Stomach (tissue), 9 donors: ENCODE results near the gene TMED8. TPM values are rescaled to one million over a fixed set of nuclear protein-coding genes. Genes with fewer than 3 reads are reported as not detected.

ENCODE experiments used
- DNase-seq, 2 donors: peaks; one replicate each; pipeline versions ENCODE4 v3.0.0 to v3.0.0-alpha.2; 2013 to 2019
- H3K27ac ChIP-seq, 5 donors: fragments of 200-600 bp in 4 of 5; sonication (generic) in 4 of 5; one replicate each; pipeline ENCODE4 v1.5.1; 2013 to 2019; ENCODE audit warnings: mild to moderate bottlenecking in 1 of 5, moderate library complexity in 1 of 5
- H3K27me3 ChIP-seq, 3 donors: fragments of 200-600 bp; sonication (generic); one replicate each; pipeline ENCODE4 v1.5.1; 2017 to 2019; ENCODE audit warnings: mixed run types in 1 of 3
- H3K36me3 ChIP-seq, 4 donors: fragments of 200-600 bp; sonication (generic); 1 replicate in 3 of 4; 2 replicates in 1 of 4; pipeline ENCODE4 v1.5.1; 2016 to 2019
- H3K4me1 ChIP-seq, 4 donors: fragments of 200-600 bp; sonication (generic); one replicate each; pipeline ENCODE4 v1.5.1; 2016 to 2019
- H3K4me3 ChIP-seq, 4 donors: fragments of 200-600 bp; sonication (generic) in 3 of 4; one replicate each; pipeline ENCODE4 v1.5.1; 2016 to 2019; ENCODE audit warnings: mild to moderate bottlenecking in 1 of 4
- H3K9me3 ChIP-seq, 4 donors: fragments of 200-600 bp; sonication (generic); one replicate each; pipeline ENCODE4 v1.5.1; 2016 to 2019
- CTCF ChIP-seq, 7 experiments: fragments of 450-650 bp in 4 of 7; fragments of 200-600 bp in 3 of 7; sonication (generic) in 3 of 7; IDR thresholded peaks; one replicate each; pipeline ENCODE4 v1.5.1; 2016 to 2019; ENCODE audit warnings: antibody characterized with exemption in 7 of 7, control low read depth in 2 of 7, mild to moderate bottlenecking in 1 of 7
- EP300 ChIP-seq: sonication (generic); formaldehyde crosslinking; IDR thresholded peaks from one replicate; pipeline ENCODE4 v1.6.1; 2017; ENCODE audit warnings: antibody characterized with exemption
- POLR2A ChIP-seq, 4 donors: fragments of 450-650 bp; IDR thresholded peaks; one replicate each; pipeline ENCODE4 v1.6.1; 2016; ENCODE audit warnings: antibody characterized with exemption in 4 of 4, control low read depth in 2 of 4, mild to moderate bottlenecking in 1 of 4, moderate library complexity in 1 of 4
- POLR2AphosphoS5 ChIP-seq, 3 donors: sonication (generic); formaldehyde crosslinking; IDR thresholded peaks; one replicate each; pipeline ENCODE4 v1.6.1; 2016; ENCODE audit warnings: antibody characterized with exemption in 3 of 3
- WGBS, 5 donors: extraction: QIAGEN DNeasy Blood & Tissue Kit in 3 of 5; methylation state at CpG; one replicate each; pipeline versions ENCODE4 v1.1.5 to v1.1.7; 2013 to 2018; 5-methylcytosine and 5-hydroxymethylcytosine counted together
- intact Hi-C: fragments of 100-400 bp; cut with DNase I; formaldehyde crosslinking; loops from one replicate; pipeline ENCODE4 v1.15.1; 2023; ENCODE audit warnings: low total_unique reads
- polyA plus RNA-seq, 3 donors: library from polyadenylated mRNA; stranded (reverse); fragments of 200-250 nt; gene quantifications; one replicate each; pipeline ENCODE4 v1.2.3, GENCODE V29; 2013
- total RNA-seq, 5 donors: library from RNA; depleted of rRNA; stranded (reverse); fragments of >200 nt; gene quantifications; one replicate each; pipeline versions ENCODE4 v1.1.0 to v1.2.3, GENCODE V29; 2014 to 2016
- donor health status: healthy with polysubstance abuse.
- donor health status: Bipolar disorder and iron deficiency.
- donor health status: healthy.

TMED8 gene
- total and polyA plus RNA-seq, 8 donors: 1.7 to 15.8 (median 5.0) TPM

GRCh38 chr14:77299771-77300170 lies 77.1 kb downstream of the TMED8 start:
- DNase-seq: peak in 1 of 2 donors; percentile 38
- WGBS, 5 donors: 30 to 72% (median 55%) methylated on average over 4 of the region's 4 CpGs
- intact Hi-C loops: no loop called here
- Histone ChIP-seq H3K9me3 (no peaks in the 10 kb centered on the region), H3K4me3 (no peak overlapping the region), H3K4me1 (peaks cover 0 to 14% (median 12%) of the 10 kb centered on the region in 4 donors), H3K27me3 (no peaks in the 10 kb centered on the region), H3K27ac (no peak overlapping the region), H3K36me3 (peaks cover 8 to 64% (median 50%) of the 10 kb centered on the region in 4 donors)
- TF ChIP-seq POLR2AphosphoS5 (IDR thresholded peaks at IDR 0.05): peak in 1 of 3 donors; percentile 28
- TF ChIP-seq EP300: no peak

GRCh38 chr14:77296906-77297305 lies 80.0 kb downstream of the TMED8 start:
- 91 to 95% (median 93%) methylated on average over 8 of the region's 8 CpGs for WGBS, 5 donors

GRCh38 chr14:77296155-77296554 lies 80.7 kb downstream of the TMED8 start:
- WGBS, 5 donors: 81 to 90% (median 88%) methylated on average over 13 of the region's 13 CpGs
- TF ChIP-seq POLR2A (IDR thresholded peaks at IDR 0.05) (no peak), POLR2AphosphoS5 (IDR thresholded peaks at IDR 0.05) (no peak), CTCF (IDR thresholded peaks at IDR 0.05) (no peak), EP300 (no peak)
- Histone ChIP-seq H3K36me3 (peaks cover 8 to 89% (median 68%) of the 10 kb centered on the region in 4 donors), H3K27me3 (no peaks in the 10 kb centered on the region), H3K9me3 (no peaks in the 10 kb centered on the region), H3K27ac (no peak overlapping the region), H3K4me3 (no peak overlapping the region), H3K4me1 (peaks cover 0 to 7% (median 5%) of the 10 kb centered on the region in 4 donors)
- DNase-seq: no peak
- intact Hi-C loops: no loop called here

More at GRCh38 chr14:77296906-77297305, 80.0 kb downstream of the TMED8 start:
- peaks cover 8 to 81% (median 64%) of the 10 kb centered on the region in 4 donors for H3K36me3 ChIP-seq
- no peak overlapping the region for H3K4me3 ChIP-seq
- H3K4me1 ChIP-seq: peaks cover 0 to 11% (median 8%) of the 10 kb centered on the region in 4 donors
- intact Hi-C loops: no loop called here
- H3K27ac ChIP-seq: no peak overlapping the region
- DNase-seq: no peak
- TF ChIP-seq EP300 (no peak), POLR2AphosphoS5 (IDR thresholded peaks at IDR 0.05) (no peak), POLR2A (IDR thresholded peaks at IDR 0.05) (no peak), CTCF (IDR thresholded peaks at IDR 0.05) (no peak)
- no peaks in the 10 kb centered on the region for H3K9me3 ChIP-seq
- no peaks in the 10 kb centered on the region for H3K27me3 ChIP-seq

GRCh38 chr14:77290705-77291104 lies 86.2 kb downstream of the TMED8 start:
- no peak overlapping the region for H3K27ac ChIP-seq
- H3K27me3 ChIP-seq: no peaks in the 10 kb centered on the region
- H3K36me3 ChIP-seq: peaks cover 18 to 96% (median 83%) of the 10 kb centered on the region in 4 donors
- DNase-seq: no peak
- intact Hi-C loops: no loop called here
- WGBS, 5 donors: 81 to 94% (median 84%) methylated on average over 4 of the region's 4 CpGs
- no peak overlapping the region for H3K4me3 ChIP-seq
- no peaks in the 10 kb centered on the region for H3K9me3 ChIP-seq
- TF ChIP-seq POLR2A (IDR thresholded peaks at IDR 0.05) (no peak), EP300 (no peak), POLR2AphosphoS5 (IDR thresholded peaks at IDR 0.05) (no peak), CTCF (IDR thresholded peaks at IDR 0.05) (no peak)
- no peaks in the 10 kb centered on the region for H3K4me1 ChIP-seq

- H3K4me1 ChIP-seq: no peaks in the 10 kb centered on the region
- H3K36me3 ChIP-seq: peaks cover 44 to 99% (median 92%) of the 10 kb centered on the region in 4 donors
- H3K4me3 ChIP-seq: no peak overlapping the region
- TF ChIP-seq POLR2AphosphoS5 (IDR thresholded peaks at IDR 0.05) (no peak), EP300 (no peak), POLR2A (IDR thresholded peaks at IDR 0.05) (no peak), CTCF (IDR thresholded peaks at IDR 0.05) (no peak)
- H3K27me3 ChIP-seq: no peaks in the 10 kb centered on the region
- no peak for DNase-seq
- intact Hi-C loops: no loop called here
- H3K9me3 ChIP-seq: no peaks in the 10 kb centered on the region
- 92 to 97% (median 96%) methylated on average over 5 of the region's 5 CpGs for WGBS, 5 donors
- no peak overlapping the region for H3K27ac ChIP-seq
Measured at GRCh38 chr14:77286576-77286975, 90.3 kb downstream of the TMED8 start.
